ENCODE data around the gene SORBS1.

SORBS1 gene

DNA sequence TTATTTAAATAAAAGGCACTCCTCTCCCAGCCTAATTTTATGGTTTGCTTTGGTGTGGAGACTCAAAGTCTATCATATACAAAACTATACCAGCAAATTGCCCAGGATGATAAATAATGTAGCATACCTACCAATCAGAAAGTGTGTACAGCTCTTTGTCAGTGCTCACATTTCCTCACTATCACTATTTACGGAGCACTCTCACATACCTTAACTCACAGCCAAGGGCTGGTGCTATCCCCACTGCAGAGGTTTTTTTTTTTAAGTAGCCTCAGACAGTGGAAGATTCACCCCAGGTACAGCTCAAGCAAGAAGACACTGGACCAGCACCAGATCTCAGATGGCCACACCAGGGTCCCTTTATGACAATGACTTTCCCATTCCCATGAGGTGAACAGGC is 272.9 kb downstream of the SORBS1 start:
- DNase-seq (ENCODE audit: low read depth, low spot score): no peak
- H3K27ac ChIP-seq: no peak overlapping the region

DNA sequence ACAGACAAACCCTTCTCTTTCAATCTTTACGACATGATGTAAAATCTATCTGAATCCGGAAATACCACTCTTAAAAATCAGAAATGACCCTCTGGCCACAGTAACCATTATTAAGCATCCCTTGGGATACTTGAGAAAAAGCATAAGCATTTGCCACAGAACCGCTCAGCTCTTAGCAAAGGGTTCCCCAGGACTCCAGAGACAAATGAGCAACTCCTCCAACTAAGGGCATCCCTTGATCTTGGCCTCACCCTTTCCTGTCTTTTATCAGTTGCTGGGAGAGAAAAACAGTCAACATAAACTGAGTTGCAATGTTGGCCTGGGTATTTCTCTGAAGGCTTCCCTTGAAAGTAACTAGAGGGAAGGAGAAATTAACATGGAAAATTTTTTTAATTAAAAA is 273.9 kb downstream of the SORBS1 start:
- no peak for DNase-seq (ENCODE audit: low read depth, low spot score)
- H3K27ac ChIP-seq: no peak overlapping the region

DNA sequence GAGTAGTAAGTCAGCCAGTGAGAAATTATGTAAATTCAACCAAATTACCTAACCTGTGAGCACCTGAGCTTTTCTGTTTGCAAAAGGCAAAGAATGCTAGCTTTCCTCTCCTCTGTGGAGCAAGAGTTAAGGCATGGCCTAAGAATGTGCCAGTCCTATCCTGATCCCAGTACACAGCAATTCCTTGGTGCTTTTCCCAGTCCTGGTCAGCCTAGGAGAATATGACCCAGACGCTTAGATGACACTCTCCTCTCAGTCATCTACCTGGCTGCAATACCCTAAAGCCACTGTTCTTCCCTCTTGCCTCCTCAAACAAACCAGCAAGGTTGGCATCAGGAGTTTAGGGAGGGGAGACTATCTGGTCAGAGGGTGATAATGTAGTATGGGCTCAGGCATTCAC is 274.5 kb downstream of the SORBS1 start:
- no peak for DNase-seq (ENCODE audit: low read depth, low spot score)
- H3K27ac ChIP-seq: no peak overlapping the region

DNA sequence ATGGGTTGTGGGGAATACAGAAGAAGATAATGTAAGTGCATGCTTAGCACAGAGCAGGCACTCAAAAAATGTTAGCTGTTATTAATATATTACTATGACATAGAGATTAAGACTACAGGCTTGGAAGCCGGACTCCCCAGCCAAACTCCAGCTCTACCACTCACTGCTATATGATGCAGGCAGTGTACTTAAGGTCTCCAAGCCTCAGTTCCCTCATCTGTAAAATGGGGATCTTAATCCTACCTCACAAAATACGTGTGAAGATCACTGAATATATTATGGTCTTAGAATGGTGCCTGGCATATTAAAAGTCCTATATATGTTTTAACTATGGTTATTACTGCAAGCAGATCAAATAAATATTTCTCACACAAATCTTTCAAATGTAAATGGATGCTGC is 275.6 kb downstream of the SORBS1 start:
- DNase-seq (ENCODE audit: low read depth, low spot score): no peak
- H3K27ac ChIP-seq: no peak overlapping the region

DNA sequence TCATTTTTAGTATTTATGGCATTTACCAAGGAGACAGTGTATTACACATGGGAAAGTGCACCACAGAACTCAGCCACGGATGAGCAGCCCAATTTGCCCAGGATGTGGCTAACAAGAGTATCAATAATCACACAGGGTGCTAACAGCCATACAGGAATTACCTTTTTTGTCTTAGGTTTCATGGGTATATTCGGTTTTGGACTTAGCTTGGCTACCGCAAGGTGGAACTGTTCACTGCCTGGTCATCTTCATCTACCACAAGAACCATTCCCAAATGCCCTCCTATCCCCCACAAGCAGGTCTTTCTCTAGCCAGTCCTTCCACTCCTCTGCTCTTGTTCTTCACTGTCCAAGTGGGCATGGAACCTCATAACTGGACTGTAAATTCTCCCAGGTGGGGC is 276.4 kb downstream of the SORBS1 start:
- no peak overlapping the region for H3K27ac ChIP-seq
- DNase-seq (ENCODE audit: low read depth, low spot score): no peak

DNA sequence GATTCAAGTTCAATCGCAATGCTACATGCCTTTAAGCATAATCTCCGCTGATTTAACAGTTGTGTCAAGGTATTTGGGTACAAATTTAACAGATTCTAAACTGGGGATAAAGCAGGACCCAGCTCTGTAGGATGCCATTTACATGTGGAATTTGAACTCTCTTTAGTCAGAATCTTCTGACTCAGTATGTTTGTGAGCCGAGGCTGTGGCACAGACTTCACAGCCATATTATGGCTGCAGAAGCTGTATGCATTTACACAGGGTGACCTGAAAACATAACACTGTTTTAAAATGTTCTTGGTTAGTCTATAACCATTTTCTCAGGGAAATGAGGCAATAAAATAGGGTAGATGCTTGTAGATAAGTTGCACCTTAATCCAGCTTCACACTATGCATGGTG is 279.1 kb downstream of the SORBS1 start:
- H3K27ac ChIP-seq: peak overlapping the region; percentile 90
- no peak for DNase-seq (ENCODE audit: low read depth, low spot score)

DNA sequence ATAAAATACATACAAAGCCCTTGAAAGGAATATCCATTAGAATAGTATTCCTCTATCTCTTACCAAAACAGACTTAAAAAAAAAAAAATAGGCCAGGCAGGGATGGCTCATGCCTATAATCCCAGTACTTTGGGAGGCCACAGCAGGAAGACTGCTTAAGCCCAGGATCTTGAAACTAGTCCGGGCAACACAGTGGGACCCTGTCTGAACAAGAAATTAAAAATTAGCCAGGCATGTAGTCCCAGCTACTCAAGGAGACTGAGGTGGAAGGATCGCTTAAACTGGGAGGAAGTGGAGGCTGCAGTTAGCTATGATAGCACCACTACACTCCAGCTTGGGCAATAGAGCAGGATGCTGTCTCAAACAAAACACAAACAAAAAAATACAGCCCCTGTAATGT is 280.0 kb downstream of the SORBS1 start:
- no peak for DNase-seq (ENCODE audit: low read depth, low spot score)
- H3K27ac ChIP-seq: peak overlapping the region; percentile 90

DNA sequence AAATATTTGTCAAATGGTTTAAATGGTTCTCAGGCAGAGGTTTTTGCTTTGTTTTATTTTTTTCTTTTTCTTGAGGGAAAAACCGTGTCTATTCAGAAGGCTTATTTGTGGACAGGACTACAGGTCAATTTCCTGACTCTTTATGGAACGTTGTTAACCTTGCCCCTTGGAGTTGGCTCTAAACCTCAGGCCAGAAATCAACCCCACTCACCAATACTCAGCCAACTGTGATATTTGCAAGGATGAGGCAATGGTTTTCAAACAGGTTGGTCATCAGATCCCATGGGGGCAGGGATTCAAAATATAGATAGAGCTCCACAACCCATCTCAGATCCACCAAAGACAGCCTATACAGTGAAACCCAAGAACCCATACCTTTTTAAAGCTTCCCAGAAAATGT is 280.5 kb downstream of the SORBS1 start:
- DNase-seq (ENCODE audit: low read depth, low spot score): no peak
- peak overlapping the region; percentile 90 for H3K27ac ChIP-seq

DNA sequence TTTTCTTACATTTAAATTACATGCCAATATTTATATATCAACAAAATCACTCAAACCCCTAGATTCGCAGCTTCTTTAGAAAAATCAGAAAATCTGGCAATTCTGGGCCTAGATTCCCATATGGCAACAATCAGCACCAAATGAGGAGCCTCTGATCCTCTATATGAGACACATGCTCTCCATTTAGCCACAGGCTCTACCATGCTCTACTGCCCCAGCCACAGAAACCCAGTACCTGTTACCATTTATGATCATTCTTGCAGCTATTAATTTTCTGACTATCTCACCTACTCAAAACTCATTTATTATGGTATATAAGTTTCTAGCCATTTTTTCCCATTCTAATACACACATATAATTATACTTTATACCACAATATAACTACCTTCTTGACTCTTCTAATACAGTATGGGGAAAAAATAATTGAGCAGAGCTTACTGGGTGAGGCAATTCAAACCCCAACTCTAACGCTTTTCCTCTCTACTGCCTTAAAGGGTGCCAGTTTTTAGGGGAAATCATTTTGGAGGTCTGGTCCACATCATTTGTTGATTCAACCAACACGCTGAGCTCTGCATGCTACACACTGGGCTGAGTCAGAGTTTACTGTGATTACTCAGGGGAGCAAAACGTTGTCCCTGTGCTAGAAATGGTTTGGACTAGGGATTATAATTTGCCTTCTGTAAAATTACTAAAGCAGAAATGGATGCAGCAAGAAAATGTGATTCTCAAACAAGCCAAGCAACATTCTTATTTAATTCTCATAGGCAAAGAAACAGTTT is 281.9 kb downstream of the SORBS1 start:
- peak overlapping the region; percentile 90 for H3K27ac ChIP-seq
- DNase-seq (ENCODE audit: low read depth, low spot score): no peak

DNA sequence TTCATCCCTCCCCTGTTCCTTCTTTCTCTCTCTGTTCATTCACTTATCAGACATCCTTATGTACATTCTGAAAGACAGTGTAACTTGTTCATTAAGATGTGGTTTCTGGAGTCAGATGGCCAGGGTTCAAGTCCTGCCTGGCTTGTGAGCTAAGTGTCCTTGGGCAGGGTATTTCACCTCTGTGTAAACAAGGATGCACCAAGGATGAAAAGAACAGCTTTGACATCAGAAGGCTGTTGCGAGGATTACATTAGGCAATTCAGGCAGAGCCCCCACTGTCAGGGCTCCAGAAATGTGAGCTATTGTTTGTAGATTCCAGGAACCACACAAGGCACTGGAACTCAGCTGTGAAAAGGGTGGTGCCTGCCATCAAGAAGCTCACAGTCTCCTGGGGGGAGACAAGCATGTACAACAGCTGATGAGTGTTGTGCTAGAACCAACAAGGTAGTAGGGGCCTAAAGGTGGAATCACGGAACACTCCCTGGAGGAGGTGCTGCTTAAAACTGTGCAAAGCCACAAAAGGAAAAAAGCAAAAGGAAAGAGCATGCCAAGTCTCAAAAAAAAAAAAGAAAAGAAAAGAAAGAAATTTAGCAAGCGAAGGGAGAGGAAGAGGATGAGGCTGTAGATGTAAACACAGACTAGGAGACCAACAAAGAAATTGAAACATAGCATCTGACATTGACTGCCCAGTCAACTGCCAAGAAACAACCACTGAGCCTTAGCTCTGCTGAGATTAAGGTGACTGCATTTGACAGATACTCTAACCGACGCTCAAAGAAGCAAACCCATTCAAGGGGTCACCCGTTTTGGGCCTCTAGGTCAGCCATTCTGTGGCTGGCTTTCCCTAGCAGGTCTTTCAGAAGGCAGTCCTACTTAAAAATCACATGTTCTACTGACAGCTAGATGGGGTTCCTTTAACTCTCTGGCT is 282.8 kb downstream of the SORBS1 start:
- H3K27ac ChIP-seq: peak overlapping the region; percentile 90
- no peak for DNase-seq (ENCODE audit: low read depth, low spot score)

DNA sequence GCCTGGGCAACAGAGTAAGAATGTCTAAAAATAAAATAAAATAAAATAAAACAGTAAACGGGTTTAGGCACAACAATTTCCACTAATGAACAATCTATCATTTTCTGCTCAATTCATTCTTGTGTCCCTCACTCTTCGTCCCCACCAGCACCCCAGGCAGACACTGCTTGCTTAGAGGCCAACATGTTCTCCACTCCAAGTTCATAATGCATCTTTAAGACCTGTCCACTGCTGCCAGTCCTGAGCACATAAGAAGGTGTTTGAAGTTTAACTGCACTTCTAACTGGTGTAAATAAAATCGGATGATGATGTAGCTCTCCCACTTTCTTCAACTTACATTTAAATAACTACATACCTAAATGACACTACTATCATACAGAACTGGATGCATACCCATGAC is 283.6 kb downstream of the SORBS1 start:
- no peak for DNase-seq (ENCODE audit: low read depth, low spot score)
- peak overlapping the region; percentile 90 for H3K27ac ChIP-seq

DNA sequence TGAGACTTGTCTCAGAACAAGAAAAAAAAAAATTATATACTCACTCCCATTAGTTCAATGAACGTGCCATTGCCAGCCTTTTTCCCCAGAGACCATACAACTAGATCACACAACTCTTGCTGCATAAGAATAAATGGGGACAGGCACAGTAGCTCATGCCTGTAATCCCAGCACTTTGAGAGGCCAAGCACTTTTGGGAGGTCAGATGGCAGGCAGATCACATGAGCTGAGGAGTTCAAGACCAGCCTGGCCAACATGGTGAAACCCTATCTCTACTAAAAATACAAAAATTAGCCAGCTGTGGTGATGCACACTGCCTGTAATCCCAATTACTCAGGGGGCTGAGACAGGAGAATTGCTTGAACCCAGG is 284.0 kb downstream of the SORBS1 start:
- H3K27ac ChIP-seq: peak overlapping the region; percentile 90
- no peak for DNase-seq (ENCODE audit: low read depth, low spot score)

DNA sequence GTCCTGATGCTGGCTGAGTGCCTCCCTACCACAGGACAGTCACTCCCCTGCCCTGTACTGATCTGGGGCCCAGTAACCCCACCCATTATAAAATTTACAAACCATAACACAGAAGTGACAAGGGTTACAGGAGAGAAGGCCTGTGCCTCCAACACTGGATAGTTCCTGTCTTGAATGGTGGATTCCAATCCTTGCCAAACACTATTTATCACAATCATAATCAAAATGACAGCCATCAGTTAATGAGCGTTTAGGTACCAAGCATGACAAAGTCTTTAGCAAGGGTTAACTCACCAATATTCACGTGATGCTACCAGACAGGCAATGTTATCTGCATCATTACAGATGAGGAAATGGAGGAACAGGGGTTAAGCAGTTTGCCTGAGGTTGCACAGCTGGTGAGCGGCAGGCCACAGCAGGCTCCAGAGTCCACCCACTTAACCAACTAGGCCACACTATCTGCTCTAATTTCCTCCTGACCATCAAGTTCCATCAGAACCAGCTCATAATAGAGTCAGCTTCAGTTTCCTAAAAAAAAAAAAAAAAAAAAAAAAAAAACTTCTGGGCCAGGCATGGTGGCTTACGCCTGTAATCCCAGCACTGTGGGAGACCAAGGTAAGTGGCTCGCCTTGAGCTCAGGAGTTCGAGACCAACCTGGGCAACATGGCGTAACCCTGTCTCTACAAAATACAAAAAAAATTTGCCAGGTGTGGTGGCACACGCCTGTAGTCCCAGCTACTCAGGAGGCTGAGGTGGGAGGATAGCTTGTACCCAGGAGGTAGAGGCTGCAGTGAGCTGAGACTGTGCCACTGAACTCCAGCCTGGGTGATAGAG is 284.6 kb downstream of the SORBS1 start:
- peak overlapping the region; percentile 90 for H3K27ac ChIP-seq
- DNase-seq (ENCODE audit: low read depth, low spot score): peak; percentile 46

DNA sequence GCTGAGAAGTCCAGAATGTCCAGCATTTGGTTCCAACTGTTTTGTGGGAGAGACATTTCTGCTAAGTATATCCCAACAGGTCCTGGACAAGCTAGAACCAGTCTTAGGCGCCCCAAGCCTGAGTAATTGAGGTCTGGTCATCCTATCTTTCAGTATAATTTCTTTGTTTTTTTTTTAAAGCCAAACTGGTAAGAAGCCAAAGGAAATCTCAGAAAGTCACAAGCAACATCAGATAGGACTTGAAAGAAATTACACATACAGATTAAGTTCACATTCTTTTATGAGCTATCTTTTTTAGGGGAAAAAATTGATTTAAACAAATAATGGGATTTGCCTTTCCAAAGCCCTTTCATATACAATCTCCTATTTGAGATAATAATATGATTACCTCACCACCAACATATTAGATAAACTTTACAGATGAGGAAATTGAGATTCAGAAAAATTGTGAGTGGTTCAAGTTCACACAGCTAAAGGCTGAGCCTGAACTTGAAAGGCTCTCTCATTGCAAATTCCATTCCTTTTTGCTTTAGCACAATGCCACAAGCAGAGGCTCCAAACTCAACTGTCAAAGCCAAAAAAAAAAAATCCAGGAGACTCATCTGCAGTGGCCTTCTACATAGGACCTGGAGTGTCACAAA is 285.3 kb downstream of the SORBS1 start:
- DNase-seq (ENCODE audit: low read depth, low spot score): no peak
- peak overlapping the region; percentile 90 for H3K27ac ChIP-seq

DNA sequence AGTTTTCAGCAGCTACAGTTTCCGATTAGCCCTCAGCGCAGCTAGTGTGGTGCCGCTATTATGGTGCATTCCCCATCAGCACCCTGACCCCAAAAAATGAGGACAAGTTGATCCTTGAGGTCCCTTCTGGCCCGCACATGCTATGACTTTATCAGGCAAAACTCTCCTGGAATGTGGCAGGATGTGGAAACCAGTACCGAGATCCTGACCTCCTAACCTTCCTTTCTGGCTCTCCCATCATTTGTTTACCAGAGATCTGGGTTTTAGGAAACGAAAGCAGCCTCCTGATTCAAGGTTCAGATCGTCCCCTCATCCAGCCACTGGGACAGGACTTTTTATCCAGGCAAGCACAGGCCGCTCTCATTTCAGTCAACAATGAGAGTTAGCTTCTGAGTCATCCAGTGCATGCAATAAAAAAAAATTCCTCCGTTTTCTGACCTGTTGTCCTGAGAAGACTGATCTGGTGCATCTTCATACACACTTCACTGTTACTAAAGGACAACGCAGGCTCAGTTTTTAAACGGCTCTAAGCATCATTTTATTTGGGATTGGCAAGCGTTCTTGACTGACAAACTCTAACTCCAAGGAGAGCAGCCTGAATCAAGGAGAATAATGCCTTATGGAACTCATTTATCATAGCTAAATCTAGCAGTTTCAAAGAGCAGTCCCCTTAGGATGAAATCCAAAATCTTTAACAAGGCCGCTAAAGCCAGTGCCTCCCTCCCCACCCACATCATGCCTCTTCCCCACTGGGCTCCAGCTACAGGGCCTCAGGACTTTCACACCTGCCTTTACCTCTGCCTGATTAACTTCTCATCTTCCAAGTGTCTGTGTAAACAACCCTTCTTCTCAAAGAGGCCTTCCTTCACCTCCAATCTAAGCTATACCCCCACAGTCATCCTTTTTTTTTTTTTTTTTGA is 287.5 kb downstream of the SORBS1 start:
- no peak for DNase-seq (ENCODE audit: low read depth, low spot score)
- peak overlapping the region; percentile 90 for H3K27ac ChIP-seq

DNA sequence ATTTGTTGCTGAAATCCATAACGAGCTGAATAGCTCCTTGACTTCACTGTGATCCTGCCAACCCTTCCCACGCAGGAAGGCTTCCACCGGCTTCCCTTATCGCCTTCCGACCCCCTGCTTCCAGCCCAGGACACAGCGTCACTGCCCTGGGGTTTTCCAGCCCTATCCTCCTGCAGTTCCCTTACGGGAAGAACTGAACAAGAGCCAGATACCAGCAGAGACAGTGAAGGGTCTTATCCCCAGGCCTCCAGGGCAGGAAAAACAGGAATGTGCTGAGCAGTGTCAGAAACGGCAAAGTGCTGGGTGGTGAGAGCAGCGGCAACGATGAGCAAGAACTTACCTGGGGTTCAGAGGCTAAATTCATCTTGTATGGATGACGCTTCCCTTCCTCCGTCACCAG is 292.7 kb downstream of the SORBS1 start:
- H3K27ac ChIP-seq: peak overlapping the region; percentile 87
- no peak for DNase-seq (ENCODE audit: low read depth, low spot score)

DNA sequence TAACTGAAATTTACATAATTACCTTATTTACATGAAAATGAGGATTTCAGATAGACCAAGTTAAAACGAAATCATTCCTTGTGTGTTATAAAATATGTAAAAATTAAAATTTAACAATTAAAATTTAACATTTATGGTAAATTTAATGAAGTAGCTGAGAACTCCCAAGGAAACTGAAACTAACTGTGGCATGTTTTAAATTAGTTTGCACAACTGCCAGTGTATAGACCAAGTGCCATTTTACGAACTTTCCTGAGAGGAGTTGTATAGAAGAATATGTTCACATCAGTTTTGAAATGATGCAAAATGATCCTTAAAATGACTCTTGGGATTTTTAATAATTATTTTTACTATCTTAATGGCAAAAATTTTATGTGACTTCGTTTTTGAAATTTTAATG is 293.9 kb downstream of the SORBS1 start:
- H3K27ac ChIP-seq: peak overlapping the region; percentile 87
- DNase-seq (ENCODE audit: low read depth, low spot score): no peak

DNA sequence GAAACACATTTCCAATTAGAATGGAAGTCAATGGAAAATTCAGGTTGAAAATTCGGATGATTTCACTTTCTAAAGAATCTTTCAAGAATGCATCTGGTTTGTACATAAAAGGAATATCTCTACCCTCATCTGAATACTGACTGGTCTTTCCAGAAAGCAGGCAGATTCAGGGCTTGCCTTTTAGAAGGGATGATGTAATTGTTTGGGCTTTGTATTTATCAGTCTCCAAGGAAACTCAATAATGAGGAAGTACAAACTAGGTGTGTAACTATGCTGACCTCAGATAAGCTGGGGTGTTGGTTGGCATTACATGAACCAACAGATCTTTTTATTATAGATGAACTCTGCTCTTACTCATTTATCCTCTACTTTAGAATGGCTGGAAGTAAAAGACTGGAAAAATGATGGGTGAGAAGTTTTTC is 294.5 kb downstream of the SORBS1 start:
- peak overlapping the region; percentile 87 for H3K27ac ChIP-seq
- peak; percentile 91 for DNase-seq (ENCODE audit: low read depth, low spot score)

DNA sequence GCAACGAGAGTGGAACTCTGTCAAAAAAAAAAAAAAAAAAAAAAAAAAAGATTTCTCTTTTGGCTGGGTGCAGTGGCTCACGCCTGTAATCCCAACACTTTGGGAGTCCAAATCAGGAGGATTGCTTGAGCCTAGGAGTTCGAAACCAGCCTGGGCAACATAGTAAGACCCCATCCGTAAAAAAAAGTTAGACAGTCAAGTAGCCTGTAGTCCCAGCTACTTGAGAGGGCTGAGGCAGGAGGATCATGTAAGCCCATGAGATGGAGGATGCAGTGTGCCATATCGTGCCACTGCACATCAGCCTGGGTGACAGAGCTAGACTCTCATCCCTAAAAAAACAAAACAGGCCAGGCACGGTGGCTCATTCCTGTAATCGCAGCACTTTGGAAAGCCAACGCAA is 295.6 kb downstream of the SORBS1 start:
- no peak for DNase-seq (ENCODE audit: low read depth, low spot score)
- peak overlapping the region; percentile 87 for H3K27ac ChIP-seq
